Neutrophil (primary cell): ENCODE measurements around the gene KASH5.
"Not testable (repeated sequence)": the region's sequence is repeated elsewhere in the genome, so short reads cannot be mapped to it uniquely, and the experiment has no call there.

Experiments
- H3K27ac ChIP-seq: fragments of 200-600 bp; sonication (generic); 2 replicates; pipeline ENCODE4 v1.5.1; 2016; ENCODE audit warnings: mild to moderate bottlenecking, moderate library complexity
- H3K27me3 ChIP-seq: fragments of 200-600 bp; sonication (generic); 2 replicates; pipeline ENCODE4 v1.6.0; 2016; ENCODE audit warnings: mild to moderate bottlenecking
- H3K36me3 ChIP-seq: fragments of 200-600 bp; sonication (generic); 2 replicates; pipeline ENCODE4 v1.5.1; 2017
- H3K4me1 ChIP-seq, 2 experiments: fragments of 200-600 bp in 1 of 2; sonication (generic) in 1 of 2; 1 replicate in 1 of 2; 2 replicates in 1 of 2; pipeline versions ENCODE4 v1.5.1 to v1.6.1; 2013 to 2016; ENCODE audit warnings: low read depth in 1 of 2, low read length in 1 of 2, mild to moderate bottlenecking in 1 of 2, moderate library complexity in 1 of 2; ENCODE audit not compliant: control insufficient read depth in 1 of 2, insufficient read depth in 1 of 2
- H3K4me3 ChIP-seq, 2 experiments: fragments of 200-600 bp in 1 of 2; sonication (generic) in 1 of 2; 1 replicate in 1 of 2; 2 replicates in 1 of 2; pipeline ENCODE4 v1.5.1; 2013 to 2016; ENCODE audit warnings: low read depth in 1 of 2, low read length in 1 of 2, mild to moderate bottlenecking in 1 of 2, moderate library complexity in 1 of 2
- H3K9me3 ChIP-seq: fragments of 200-600 bp; sonication (generic); 2 replicates; pipeline ENCODE4 v1.5.1; 2016
- TF ChIP-seq, protein P1 (sequence below): fragments of 200-600 bp; sonication (generic); IDR thresholded peaks from 2 replicates; pipeline ENCODE4 v1.5.1; 2016; ENCODE audit warnings: antibody characterized with exemption

The KASH5 gene

DNA sequence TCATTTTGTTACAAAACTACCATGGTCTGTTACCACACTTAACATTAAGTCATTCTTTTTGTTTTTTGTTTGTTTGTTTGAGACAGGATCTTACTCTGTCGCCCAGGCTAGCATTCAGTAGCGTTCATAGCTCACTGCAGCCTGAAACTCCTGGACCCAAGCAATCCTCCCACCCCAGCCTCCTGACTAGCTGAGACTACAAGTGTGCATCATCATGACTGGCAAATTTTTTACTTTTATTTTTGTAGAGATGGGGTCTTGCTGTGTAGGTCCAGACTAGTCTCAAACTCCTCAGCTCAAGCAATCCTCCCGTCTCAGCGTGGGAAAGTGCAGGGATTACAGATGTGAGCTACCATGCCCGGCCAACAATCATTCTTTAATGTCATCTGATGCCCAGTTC, 68.3 kb downstream of the KASH5 start:
- H3K27me3 ChIP-seq: no peaks in the 10 kb centered on the region
- TF ChIP-seq, protein P1, sequence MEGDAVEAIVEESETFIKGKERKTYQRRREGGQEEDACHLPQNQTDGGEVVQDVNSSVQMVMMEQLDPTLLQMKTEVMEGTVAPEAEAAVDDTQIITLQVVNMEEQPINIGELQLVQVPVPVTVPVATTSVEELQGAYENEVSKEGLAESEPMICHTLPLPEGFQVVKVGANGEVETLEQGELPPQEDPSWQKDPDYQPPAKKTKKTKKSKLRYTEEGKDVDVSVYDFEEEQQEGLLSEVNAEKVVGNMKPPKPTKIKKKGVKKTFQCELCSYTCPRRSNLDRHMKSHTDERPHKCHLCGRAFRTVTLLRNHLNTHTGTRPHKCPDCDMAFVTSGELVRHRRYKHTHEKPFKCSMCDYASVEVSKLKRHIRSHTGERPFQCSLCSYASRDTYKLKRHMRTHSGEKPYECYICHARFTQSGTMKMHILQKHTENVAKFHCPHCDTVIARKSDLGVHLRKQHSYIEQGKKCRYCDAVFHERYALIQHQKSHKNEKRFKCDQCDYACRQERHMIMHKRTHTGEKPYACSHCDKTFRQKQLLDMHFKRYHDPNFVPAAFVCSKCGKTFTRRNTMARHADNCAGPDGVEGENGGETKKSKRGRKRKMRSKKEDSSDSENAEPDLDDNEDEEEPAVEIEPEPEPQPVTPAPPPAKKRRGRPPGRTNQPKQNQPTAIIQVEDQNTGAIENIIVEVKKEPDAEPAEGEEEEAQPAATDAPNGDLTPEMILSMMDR: no peak
- no peak overlapping the region for H3K4me3 ChIP-seq
- H3K36me3 ChIP-seq: peaks cover 7% of the 10 kb centered on the region
- peaks cover 23 to 25% of the 10 kb centered on the region in 2 experiments for H3K4me1 ChIP-seq
- H3K9me3 ChIP-seq: no peaks in the 10 kb centered on the region
- no peak overlapping the region for H3K27ac ChIP-seq

DNA sequence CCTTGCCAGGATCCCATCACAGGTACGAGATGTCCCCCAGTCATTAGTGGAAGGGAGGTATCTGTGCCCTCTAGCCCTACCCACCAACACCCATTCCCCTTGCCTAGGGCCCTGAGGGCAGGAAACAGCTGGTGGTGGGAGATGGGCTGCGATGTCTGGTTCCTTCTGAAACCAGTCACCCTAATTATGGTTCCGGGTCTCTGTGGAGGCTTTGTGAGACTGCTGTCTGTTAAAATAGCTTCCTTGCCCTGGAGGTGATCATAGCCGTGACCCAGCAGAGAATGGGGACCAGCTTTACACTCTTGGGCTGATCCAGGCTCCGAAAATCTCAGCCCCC, 70.5 kb downstream of the KASH5 start:
- TF ChIP-seq, protein P1: no peak
- H3K36me3 ChIP-seq: peaks cover 7% of the 10 kb centered on the region
- peaks cover 6 to 8% of the 10 kb centered on the region in 2 experiments for H3K4me1 ChIP-seq
- no peak overlapping the region for H3K4me3 ChIP-seq
- H3K9me3 ChIP-seq: no peaks in the 10 kb centered on the region
- H3K27me3 ChIP-seq: no peaks in the 10 kb centered on the region
- no peak overlapping the region for H3K27ac ChIP-seq

DNA sequence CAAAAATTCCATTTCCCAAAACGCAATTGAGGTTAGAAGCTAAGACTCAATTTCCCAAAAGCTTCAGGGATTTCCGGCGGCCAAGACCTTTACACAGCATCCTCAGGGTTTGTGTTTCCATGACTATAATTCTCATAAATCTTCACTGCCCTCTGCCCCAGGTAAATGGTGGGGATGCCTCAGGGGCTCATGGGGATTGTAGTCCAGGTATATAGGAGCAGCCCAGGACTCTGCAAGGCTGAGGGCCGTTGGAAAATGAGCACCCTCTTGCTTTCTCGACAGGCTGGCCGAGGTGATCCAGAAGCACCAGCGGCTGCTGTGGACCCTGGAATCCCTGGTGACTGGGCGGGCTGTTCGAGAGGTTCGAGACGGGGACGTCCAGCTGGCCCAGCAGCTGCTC, 71.3 kb downstream of the KASH5 start:
- H3K36me3 ChIP-seq: peaks cover 13% of the 10 kb centered on the region
- no peaks in the 10 kb centered on the region for H3K9me3 ChIP-seq
- H3K27me3 ChIP-seq: no peaks in the 10 kb centered on the region
- H3K4me3 ChIP-seq: no peak overlapping the region
- no peak overlapping the region for H3K27ac ChIP-seq
- TF ChIP-seq, protein P1: no peak
- no peaks in the 10 kb centered on the region for H3K4me1 ChIP-seq

DNA sequence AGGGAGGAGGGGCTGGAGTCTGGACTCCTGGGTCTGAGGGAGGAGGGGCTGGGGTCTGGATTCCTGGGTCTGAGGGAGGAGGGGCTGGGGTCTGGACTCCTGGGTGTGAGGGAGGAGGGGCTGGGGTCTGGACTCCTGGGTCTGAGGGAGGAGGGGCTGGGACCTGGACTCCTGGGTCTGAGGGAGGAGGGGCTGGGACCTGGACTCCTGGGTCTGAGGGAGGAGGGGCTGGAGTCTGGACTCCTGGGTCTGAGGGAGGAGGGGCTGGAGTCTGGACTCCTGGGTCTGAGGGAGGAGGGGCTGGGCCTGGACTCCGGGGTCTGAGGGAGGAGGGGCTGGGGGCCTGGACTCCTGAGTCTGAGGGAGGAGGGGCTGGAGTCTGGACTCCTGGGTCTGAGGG, 73.1 kb downstream of the KASH5 start:
- not testable (repeated sequence) for H3K4me3 ChIP-seq, H3K9me3 ChIP-seq, H3K4me1 ChIP-seq, H3K27me3 ChIP-seq, H3K27ac ChIP-seq
- peaks cover 23% of the 10 kb centered on the region for H3K36me3 ChIP-seq

DNA sequence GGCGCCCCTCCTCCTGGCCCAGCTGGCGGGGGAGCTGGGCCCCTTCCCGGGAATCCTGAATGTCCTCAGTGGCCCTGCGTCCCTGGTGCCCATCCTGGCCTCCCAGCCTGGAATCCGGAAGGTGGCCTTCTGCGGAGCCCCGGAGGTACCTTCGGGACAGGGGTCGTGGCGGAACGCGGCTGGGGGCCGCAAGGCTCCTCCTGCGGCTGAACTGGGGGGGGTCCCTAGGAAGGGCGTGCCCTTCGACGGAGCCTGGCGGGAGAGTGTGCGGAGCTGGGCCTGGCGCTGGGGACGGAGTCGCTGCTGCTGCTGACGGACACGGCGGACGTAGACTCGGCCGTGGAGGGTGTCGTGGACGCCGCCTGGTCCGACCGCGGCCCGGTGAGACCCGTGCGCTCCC, 73.6 kb downstream of the KASH5 start:
- H3K27ac ChIP-seq: no peak overlapping the region
- TF ChIP-seq, protein P1: no peak
- H3K4me3 ChIP-seq: no peak overlapping the region
- H3K27me3 ChIP-seq: no peaks in the 10 kb centered on the region
- no peaks in the 10 kb centered on the region for H3K4me1 ChIP-seq
- peaks cover 29% of the 10 kb centered on the region for H3K36me3 ChIP-seq
- no peaks in the 10 kb centered on the region for H3K9me3 ChIP-seq

DNA sequence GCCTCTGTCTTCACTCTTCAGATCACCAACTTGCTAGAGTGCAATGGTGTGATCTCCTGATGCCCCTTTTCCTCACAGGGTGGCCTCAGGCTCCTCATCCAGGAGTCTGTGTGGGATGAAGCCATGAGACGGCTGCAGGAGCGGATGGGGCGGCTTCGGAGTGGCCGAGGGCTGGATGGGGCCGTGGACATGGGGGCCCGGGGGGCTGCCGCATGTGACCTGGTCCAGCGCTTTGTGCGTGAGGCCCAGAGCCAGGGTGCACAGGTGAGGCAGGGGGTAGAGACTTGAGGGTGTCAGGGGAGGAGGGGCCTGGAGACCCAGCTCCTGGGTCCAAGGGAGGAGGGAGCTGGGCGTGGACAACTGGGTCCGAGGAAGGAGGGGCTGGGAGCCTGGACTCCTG, 74.4 kb downstream of the KASH5 start:
- H3K36me3 ChIP-seq: peaks cover 32% of the 10 kb centered on the region
- H3K27me3 ChIP-seq: no peaks in the 10 kb centered on the region
- TF ChIP-seq, protein P1: no peak
- H3K4me3 ChIP-seq: no peak overlapping the region
- no peaks in the 10 kb centered on the region for H3K9me3 ChIP-seq
- no peaks in the 10 kb centered on the region for H3K4me1 ChIP-seq
- H3K27ac ChIP-seq: no peak overlapping the region
